Ovary (tissue), 9 donors: ENCODE results near the gene FOXP1. TPM values are rescaled to one million over a fixed set of nuclear protein-coding genes. Genes with fewer than 3 reads are reported as not detected.

Experiments used
- DNase-seq, 5 donors: peaks; one replicate each; pipeline ENCODE4 v3.0.0-alpha.2; 2019 to 2020
- H3K27ac ChIP-seq, 2 donors: fragments of 200-600 bp; one replicate each; pipeline versions ENCODE4 v1.5.1 to v1.8.0; 2019 to 2022
- H3K27me3 ChIP-seq: fragments of 200-600 bp; one replicate; pipeline ENCODE4 v1.8.0; 2022
- H3K36me3 ChIP-seq: fragments of 200-600 bp; sonication (generic); one replicate; pipeline ENCODE4 v1.5.1; 2019
- H3K4me1 ChIP-seq: one replicate; pipeline ENCODE4 v1.8.1; 2013; ENCODE audit warnings: mild to moderate bottlenecking, moderate library complexity; ENCODE audit not compliant: insufficient read depth
- H3K4me3 ChIP-seq: fragments of 200-600 bp; sonication (generic); one replicate; pipeline ENCODE4 v1.5.1; 2017
- H3K9me3 ChIP-seq, 2 donors: fragments of 200-600 bp in 1 of 2; sonication (generic) in 1 of 2; one replicate each; pipeline versions ENCODE4 v1.5.1 to v1.8.1; 2013 to 2019; ENCODE audit warnings: mild to moderate bottlenecking in 1 of 2, moderate library complexity in 1 of 2
- CTCF ChIP-seq, 3 donors: fragments of 450-650 bp in 2 of 3; fragments of 200-600 bp in 1 of 3; IDR thresholded peaks; one replicate each; pipeline versions ENCODE4 v1.5.1 to v1.8.0; 2016 to 2022; ENCODE audit warnings: antibody characterized with exemption in 3 of 3, mild to moderate bottlenecking in 1 of 3
- EP300 ChIP-seq: sonication (generic); formaldehyde crosslinking; IDR thresholded peaks from one replicate; pipeline ENCODE4 v1.6.1; 2017; ENCODE audit warnings: antibody characterized with exemption
- POLR2A ChIP-seq: fragments of 450-650 bp; IDR thresholded peaks from one replicate; pipeline ENCODE4 v1.6.1; 2017; ENCODE audit warnings: antibody characterized with exemption, mild to moderate bottlenecking, moderate library complexity
- WGBS, 3 donors: extraction: QIAGEN DNeasy Blood & Tissue Kit in 1 of 3; methylation state at CpG; one replicate each; pipeline versions ENCODE4 v1.1.5 to v1.1.7; 2013 to 2017; 5-methylcytosine and 5-hydroxymethylcytosine counted together
- intact Hi-C, 4 donors: fragments of 100-400 bp; cut with DNase I; formaldehyde crosslinking; loops; one replicate each; pipeline versions ENCODE4 v1.11.0 to v1.15.1; 2022 to 2023
- polyA plus RNA-seq, 2 donors: library from polyadenylated mRNA; stranded (reverse); fragments of 200-250 nt in 1 of 2; fragments of 350-450 nt in 1 of 2; fragmentation: Illumina TruSeq in 1 of 2; extraction: RNeasy Lipid Tissue Mini Kit (QIAGEN cat#74804) in 1 of 2; gene quantifications; one replicate each; pipeline ENCODE4 v1.2.3, GENCODE V29; 2013 to 2014
- total RNA-seq, 7 donors: library from RNA; depleted of rRNA in 2 of 7; stranded (reverse); fragments of >200 nt in 2 of 7; fragmentation: NEBNext Ultra II Directional in 3 of 7; extraction: Animal tissue kit (Norgen Biotek cat#: 25700) in 3 of 7; gene quantifications; one replicate each; pipeline versions ENCODE4 v1.1.0 to v1.2.4, GENCODE V29; 2016 to 2023
- donor health status: DM: no; HTN: no; CAD: no; lungs with moderate emphysema.
- donor health status: DM: no; HTN: no; CAD: no.
- donor health status: Bipolar disorder and iron deficiency.
- donor health status: DM: yes; HTN: yes; CAD: no.
- donor health status: DM: no; HTN: no; CAD: no.
- donor health status: DM: yes; HTN: yes; CAD: no.

FOXP1 gene
- total and polyA plus RNA-seq, 9 donors = 31.7 to 126 (median 114) TPM

GRCh38 chr3:71240034-71240433 lies 343.5 kb downstream of the FOXP1 start:
- no peaks in the 10 kb centered on the region for H3K27me3 ChIP-seq
- DNase-seq = no peak
- H3K9me3 ChIP-seq = no peaks in the 10 kb centered on the region
- TF ChIP-seq CTCF (IDR thresholded peaks at IDR 0.05) (no peak), EP300 (no peak), POLR2A (no peak)
- intact Hi-C loops = loop anchor here in 1 of 4 donors (10.0 kb wide), 1 partner anchor 345 kb away; the partner anchor contains the start of gene FOXP1
- no peaks in the 10 kb centered on the region for H3K36me3 ChIP-seq
- H3K27ac ChIP-seq = no peak overlapping the region
- WGBS, 3 donors = 45 to 54% (median 46%) methylated on average over 8 of the region's 8 CpGs
- H3K4me1 ChIP-seq = peaks cover 3% of the 10 kb centered on the region
- no peak overlapping the region for H3K4me3 ChIP-seq

- WGBS, 3 donors = 80 to 89% (median 89%) methylated on average over 4 of the region's 4 CpGs
- Histone ChIP-seq H3K27me3 (no peaks in the 10 kb centered on the region), H3K36me3 (no peaks in the 10 kb centered on the region), H3K9me3 (no peaks in the 10 kb centered on the region), H3K4me1 (peaks cover 3% of the 10 kb centered on the region), H3K4me3 (no peak overlapping the region), H3K27ac (no peak overlapping the region)
- TF ChIP-seq POLR2A (no peak), CTCF (IDR thresholded peaks at IDR 0.05) (no peak), EP300 (no peak)
- intact Hi-C loops = no loop called here
- no peak for DNase-seq
These were observed 345.2 kb downstream of the FOXP1 start for GRCh38 chr3:71238355-71238757.

- no peak overlapping the region for H3K27ac ChIP-seq
- TF ChIP-seq CTCF (IDR thresholded peaks at IDR 0.05) = no peak
- TF ChIP-seq EP300 = no peak
- no peak for TF ChIP-seq POLR2A
- H3K4me3 ChIP-seq = no peak overlapping the region
- H3K27me3 ChIP-seq = no peaks in the 10 kb centered on the region
- no peak for DNase-seq
- WGBS, 3 donors = 86 to 88% (median 87%) methylated on average over 5 of the region's 5 CpGs
- intact Hi-C loops = no loop called here
- peaks cover 3% of the 10 kb centered on the region for H3K4me1 ChIP-seq
- no peaks in the 10 kb centered on the region for H3K36me3 ChIP-seq
- no peaks in the 10 kb centered on the region for H3K9me3 ChIP-seq
These were observed 345.9 kb downstream of the FOXP1 start for GRCh38 chr3:71237672-71238071.

- no peak overlapping the region for H3K27ac ChIP-seq
- no peaks in the 10 kb centered on the region for H3K9me3 ChIP-seq
- TF ChIP-seq CTCF (IDR thresholded peaks at IDR 0.05) = no peak
- TF ChIP-seq POLR2A = no peak
- no peak for TF ChIP-seq EP300
- WGBS, 3 donors = 95 to 97% (median 96%) methylated on average over 3 of the region's 3 CpGs
- H3K4me3 ChIP-seq = no peak overlapping the region
- no peaks in the 10 kb centered on the region for H3K27me3 ChIP-seq
- intact Hi-C loops = no loop called here
- no peak for DNase-seq
- peaks cover 2% of the 10 kb centered on the region for H3K4me1 ChIP-seq
- H3K36me3 ChIP-seq = no peaks in the 10 kb centered on the region
These were observed 347.7 kb downstream of the FOXP1 start for GRCh38 chr3:71235846-71236245.

GRCh38 chr3:71232895-71233294 lies 350.6 kb downstream of the FOXP1 start:
- TF ChIP-seq EP300 = no peak
- TF ChIP-seq POLR2A = no peak
- WGBS, 3 donors = 90 to 97% (median 92%) methylated on average over 3 of the region's 3 CpGs
- Histone ChIP-seq H3K36me3 (no peaks in the 10 kb centered on the region), H3K27ac (no peak overlapping the region), H3K27me3 (no peaks in the 10 kb centered on the region), H3K4me3 (no peak overlapping the region), H3K4me1 (peaks cover 5% of the 10 kb centered on the region), H3K9me3 (no peaks in the 10 kb centered on the region)
- intact Hi-C loops = no loop called here
- DNase-seq = no peak
